Stomach (tissue), 4 donors: ENCODE results near the gene LMTK2.

Experiments
- CTCF ChIP-seq, 7 experiments: fragments of 450-650 bp in 4 of 7; fragments of 200-600 bp in 3 of 7; sonication (generic) in 3 of 7; IDR thresholded peaks; one replicate each; pipeline ENCODE4 v1.5.1; 2016 to 2019; ENCODE audit warnings: antibody characterized with exemption in 7 of 7, control low read depth in 2 of 7, mild to moderate bottlenecking in 1 of 7
- EP300 ChIP-seq: sonication (generic); formaldehyde crosslinking; IDR thresholded peaks from one replicate; pipeline ENCODE4 v1.6.1; 2017; ENCODE audit warnings: antibody characterized with exemption
- POLR2A ChIP-seq, 4 donors: fragments of 450-650 bp; IDR thresholded peaks; one replicate each; pipeline ENCODE4 v1.6.1; 2016; ENCODE audit warnings: antibody characterized with exemption in 4 of 4, control low read depth in 2 of 4, mild to moderate bottlenecking in 1 of 4, moderate library complexity in 1 of 4
- POLR2AphosphoS5 ChIP-seq, 3 donors: sonication (generic); formaldehyde crosslinking; IDR thresholded peaks; one replicate each; pipeline ENCODE4 v1.6.1; 2016; ENCODE audit warnings: antibody characterized with exemption in 3 of 3

GRCh38 chr7:98200364-98200763 is 93.7 kb downstream of the LMTK2 start:
- TF ChIP-seq POLR2AphosphoS5 (IDR thresholded peaks at IDR 0.05) (no peak), POLR2A (IDR thresholded peaks at IDR 0.05) (no peak), CTCF (IDR thresholded peaks at IDR 0.05) (no peak), EP300 (no peak)
